Stomach (tissue), 8 donors: ENCODE results near the gene PALS1. TPM values are rescaled to one million over a fixed set of nuclear protein-coding genes. Genes with fewer than 3 reads are reported as not detected.

ENCODE experiments used
- polyA plus RNA-seq, 3 donors: library from polyadenylated mRNA; stranded (reverse); fragments of 200-250 nt; gene quantifications; one replicate each; pipeline ENCODE4 v1.2.3, GENCODE V29; 2013
- total RNA-seq, 5 donors: library from RNA; depleted of rRNA; stranded (reverse); fragments of >200 nt; gene quantifications; one replicate each; pipeline versions ENCODE4 v1.1.0 to v1.2.3, GENCODE V29; 2014 to 2016
- donor health status: healthy with polysubstance abuse.
- donor health status: Bipolar disorder and iron deficiency.
- donor health status: healthy.

Gene PALS1
- total and polyA plus RNA-seq, 8 donors = 5.2 to 44.2 (median 17.3) TPM

Other genes starting within 250 kb of the PALS1 start
- not detected for gene GARIN2, start 52.0 kb upstream of the PALS1 start, total RNA-seq
- gene GARIN2, start 52.0 kb upstream of the PALS1 start, polyA plus RNA-seq = not detected
- gene ATP6V1D, start 118.4 kb downstream of the PALS1 start, total RNA-seq = 100 to 1,000 TPM in 2 of 5 donors, 10 to 100 TPM in 3; 43.3 to 192 (median 99.6) TPM
- gene ATP6V1D, start 118.4 kb downstream of the PALS1 start, polyA plus RNA-seq = 10 to 100 TPM; 53.5 to 86.0 (median 66.5) TPM
- 100 to 1,000 TPM in 1 of 5 donors, 10 to 100 TPM in 4; 15.6 to 149 (median 26.8) TPM for gene EIF2S1, start 118.9 kb downstream of the PALS1 start, total RNA-seq
- 10 to 100 TPM; 32.8 to 73.3 (median 67.0) TPM for gene EIF2S1, start 118.9 kb downstream of the PALS1 start, polyA plus RNA-seq
- 100 to 1,000 TPM in 1 of 5 donors, 10 to 100 TPM in 2, 1 to 10 TPM in 1, not detected in 1; 6.5 to 203 (median 26.5) TPM for gene PLEK2, start 170.7 kb downstream of the PALS1 start, total RNA-seq
- 10 to 100 TPM; 13.5 to 39.0 (median 20.0) TPM for gene PLEK2, start 170.7 kb downstream of the PALS1 start, polyA plus RNA-seq
- gene TMEM229B, start 247.3 kb downstream of the PALS1 start, total RNA-seq = 10 to 100 TPM in 1 of 5 donors, 1 to 10 TPM in 2, under 1 TPM in 1, not detected in 1; 0.14 to 15.6 (median 2.2) TPM
- 1 to 10 TPM in 1 of 3 donors, under 1 TPM in 2; 0.55 to 1.4 (median 0.76) TPM for gene TMEM229B, start 247.3 kb downstream of the PALS1 start, polyA plus RNA-seq